Smooth muscle cell (in vitro differentiated cells): ENCODE data around the gene WASHC4. TPM values are rescaled to one million over a fixed set of nuclear protein-coding genes. Genes with fewer than 3 reads are reported as not detected.
A peak's percentile ranks its signal among the peaks of the same experiment; 100 is the strongest.

Experiments
- DNase-seq: peaks from one replicate; lab custom pipeline; 2025; ENCODE audit not compliant: unreplicated experiment; lab: John Stamatoyannopoulos, UW
- H2AFZ ChIP-seq: fragments of 200-600 bp; sonication (generic); 2 replicates; pipeline ENCODE4 v1.6.0; 2016; ENCODE audit warnings: antibody characterized with exemption, low read depth, mild to moderate bottlenecking
- H3F3A ChIP-seq: fragments of 200-600 bp; sonication (generic); 2 replicates; pipeline ENCODE4 v1.6.0; 2017; ENCODE audit warnings: antibody characterized with exemption, low read depth
- H3K27ac ChIP-seq: fragments of 200-600 bp; sonication (generic); 2 replicates; pipeline ENCODE4 v1.5.1; 2016; ENCODE audit warnings: low read depth, mild to moderate bottlenecking
- H3K27me3 ChIP-seq: fragments of 200-600 bp; sonication (generic); 2 replicates; pipeline ENCODE4 v1.6.1; 2016; ENCODE audit warnings: low read depth, mild to moderate bottlenecking
- H3K36me3 ChIP-seq: fragments of 200-600 bp; sonication (generic); 2 replicates; pipeline ENCODE4 v1.5.1; 2016; ENCODE audit warnings: low read depth
- H3K4me1 ChIP-seq: fragments of 200-600 bp; sonication (generic); 2 replicates; pipeline ENCODE4 v1.5.1; 2016; ENCODE audit warnings: low read depth
- H3K4me2 ChIP-seq: fragments of 200-600 bp; sonication (generic); 2 replicates; pipeline ENCODE4 v1.6.0; 2016; ENCODE audit warnings: mild to moderate bottlenecking
- H3K4me3 ChIP-seq: fragments of 200-600 bp; sonication (generic); 2 replicates; pipeline ENCODE4 v1.5.1; 2016; ENCODE audit warnings: mild to moderate bottlenecking
- H3K79me2 ChIP-seq: fragments of 200-600 bp; sonication (generic); 2 replicates; pipeline ENCODE4 v1.6.0; 2016; ENCODE audit warnings: low read depth, mild to moderate bottlenecking
- H3K9ac ChIP-seq: fragments of 200-600 bp; sonication (generic); 2 replicates; pipeline ENCODE4 v1.6.0; 2016; ENCODE audit warnings: low read depth
- H3K9me3 ChIP-seq: fragments of 200-600 bp; sonication (generic); replicated peaks from 2 replicates; pipeline ENCODE4 v1.5.1; 2016; ENCODE audit warnings: low read depth
- H4K20me1 ChIP-seq: fragments of 200-600 bp; sonication (generic); 2 replicates; pipeline ENCODE4 v1.6.0; 2016; ENCODE audit warnings: low read depth
- WGBS: methylation state at CpG from one replicate; pipeline ENCODE4 v1.1.7; 2016; ENCODE audit warnings: low lambda C conversion rate; 5-methylcytosine and 5-hydroxymethylcytosine counted together
- polyA plus RNA-seq: library from polyadenylated mRNA; unstranded; fragments of >200 nt; fragmentation: Nextera tagmentation; extraction: Ambion mirVana; gene quantifications from 2 replicates; pipeline ENCODE4 v1.2.1, GENCODE V29; 2016
- total RNA-seq: library from RNA; depleted of rRNA; stranded (reverse); fragments of >200 nt; gene quantifications from 2 replicates; pipeline ENCODE4 v1.2.3, GENCODE V29; 2014
- TF ChIP-seq, protein P1 (sequence below): fragments of 200-600 bp; sonication (generic); IDR thresholded peaks from 2 replicates; pipeline ENCODE4 v1.5.1; 2017; ENCODE audit warnings: borderline replicate concordance, mild to moderate bottlenecking, antibody characterized with exemption; ENCODE audit not compliant: insufficient read depth, poor library complexity, severe bottlenecking

Gene WASHC4
- total and polyA plus RNA-seq, 2 experiments from 2014 or later, result 26.9 to 76.1 TPM

DNA sequence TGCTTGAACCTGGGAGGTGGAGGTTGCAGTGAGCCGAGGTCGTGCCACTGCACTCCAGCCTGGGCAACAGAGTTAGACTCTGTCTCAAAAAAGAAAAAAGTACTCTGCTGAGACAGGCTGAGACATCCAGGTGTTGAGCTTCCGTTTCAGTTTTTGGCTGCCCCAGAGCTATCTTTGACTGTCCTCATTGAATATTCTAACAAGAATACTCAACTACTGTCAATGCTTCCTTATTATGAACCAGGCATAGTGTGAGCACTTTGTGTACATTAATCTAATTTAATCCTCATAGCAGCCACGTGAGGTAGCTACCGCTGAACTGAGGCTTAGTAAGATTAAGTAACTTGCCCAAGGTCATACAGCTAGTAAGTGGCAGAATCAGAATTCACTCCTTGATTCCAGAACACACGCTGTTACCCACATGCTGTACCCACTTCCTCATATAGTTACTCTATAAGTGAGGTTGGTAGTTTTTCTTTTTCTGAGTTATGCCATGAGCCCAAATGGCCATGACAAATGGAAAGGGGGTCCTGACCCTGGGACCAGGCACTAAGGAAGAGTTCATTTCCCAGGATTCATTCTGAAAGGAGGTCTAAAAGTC, 34.5 kb upstream of the WASHC4 start:
- H4K20me1 ChIP-seq, result peaks cover 41% of the 10 kb centered on the region
- no peaks in the 10 kb centered on the region for H3K4me1 ChIP-seq
- H3K27me3 ChIP-seq, result no peaks in the 10 kb centered on the region
- no peak overlapping the region for H3K4me2 ChIP-seq
- H2AFZ ChIP-seq, result no peak overlapping the region
- no peaks in the 10 kb centered on the region for H3F3A ChIP-seq
- no peak for DNase-seq
- no peak overlapping the region for H3K9ac ChIP-seq
- no peak overlapping the region for H3K27ac ChIP-seq
- 95% methylated on average over 6 of the region's 6 CpGs for WGBS
- H3K36me3 ChIP-seq, result peaks cover 22% of the 10 kb centered on the region
- H3K9me3 ChIP-seq, result no peaks in the 10 kb centered on the region
- no peak overlapping the region for H3K4me3 ChIP-seq
- peaks cover 15% of the 10 kb centered on the region for H3K79me2 ChIP-seq
- TF ChIP-seq, protein P1, sequence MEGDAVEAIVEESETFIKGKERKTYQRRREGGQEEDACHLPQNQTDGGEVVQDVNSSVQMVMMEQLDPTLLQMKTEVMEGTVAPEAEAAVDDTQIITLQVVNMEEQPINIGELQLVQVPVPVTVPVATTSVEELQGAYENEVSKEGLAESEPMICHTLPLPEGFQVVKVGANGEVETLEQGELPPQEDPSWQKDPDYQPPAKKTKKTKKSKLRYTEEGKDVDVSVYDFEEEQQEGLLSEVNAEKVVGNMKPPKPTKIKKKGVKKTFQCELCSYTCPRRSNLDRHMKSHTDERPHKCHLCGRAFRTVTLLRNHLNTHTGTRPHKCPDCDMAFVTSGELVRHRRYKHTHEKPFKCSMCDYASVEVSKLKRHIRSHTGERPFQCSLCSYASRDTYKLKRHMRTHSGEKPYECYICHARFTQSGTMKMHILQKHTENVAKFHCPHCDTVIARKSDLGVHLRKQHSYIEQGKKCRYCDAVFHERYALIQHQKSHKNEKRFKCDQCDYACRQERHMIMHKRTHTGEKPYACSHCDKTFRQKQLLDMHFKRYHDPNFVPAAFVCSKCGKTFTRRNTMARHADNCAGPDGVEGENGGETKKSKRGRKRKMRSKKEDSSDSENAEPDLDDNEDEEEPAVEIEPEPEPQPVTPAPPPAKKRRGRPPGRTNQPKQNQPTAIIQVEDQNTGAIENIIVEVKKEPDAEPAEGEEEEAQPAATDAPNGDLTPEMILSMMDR, result no peak

DNA sequence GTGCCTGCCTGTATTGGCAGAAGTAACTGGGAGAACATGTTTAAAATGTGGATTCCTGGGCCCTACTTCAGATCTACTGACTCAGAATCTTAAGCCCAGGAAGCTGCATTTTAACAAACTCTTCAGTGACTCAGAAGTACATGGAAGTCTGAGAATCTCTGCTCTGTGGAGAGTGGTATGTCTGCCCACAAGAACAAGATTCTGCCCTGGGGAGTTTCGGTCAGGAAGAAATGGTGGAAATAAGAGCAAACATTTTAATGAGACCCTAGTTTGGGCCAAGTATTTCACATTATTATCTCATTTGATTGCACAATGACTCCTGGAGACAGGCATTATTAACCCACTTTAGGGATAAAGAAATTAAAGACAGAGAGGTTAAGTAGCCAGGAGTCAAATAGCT, 31.4 kb upstream of the WASHC4 start:
- no peaks in the 10 kb centered on the region for H3K36me3 ChIP-seq
- H3K4me3 ChIP-seq, result no peak overlapping the region
- H3K4me2 ChIP-seq, result peak overlapping the region; percentile 21
- H3K9me3 ChIP-seq, result no peaks in the 10 kb centered on the region
- 53% methylated on average over 1 of the region's 1 CpG for WGBS
- no peak overlapping the region for H2AFZ ChIP-seq
- H3K9ac ChIP-seq, result no peak overlapping the region
- H4K20me1 ChIP-seq, result peaks cover 39% of the 10 kb centered on the region
- H3K4me1 ChIP-seq, result no peaks in the 10 kb centered on the region
- peak overlapping the region; percentile 3 for H3K27ac ChIP-seq
- DNase-seq, result no peak
- TF ChIP-seq, protein P1, result no peak
- no peaks in the 10 kb centered on the region for H3F3A ChIP-seq
- H3K79me2 ChIP-seq, result peaks cover 44% of the 10 kb centered on the region
- H3K27me3 ChIP-seq, result no peaks in the 10 kb centered on the region

DNA sequence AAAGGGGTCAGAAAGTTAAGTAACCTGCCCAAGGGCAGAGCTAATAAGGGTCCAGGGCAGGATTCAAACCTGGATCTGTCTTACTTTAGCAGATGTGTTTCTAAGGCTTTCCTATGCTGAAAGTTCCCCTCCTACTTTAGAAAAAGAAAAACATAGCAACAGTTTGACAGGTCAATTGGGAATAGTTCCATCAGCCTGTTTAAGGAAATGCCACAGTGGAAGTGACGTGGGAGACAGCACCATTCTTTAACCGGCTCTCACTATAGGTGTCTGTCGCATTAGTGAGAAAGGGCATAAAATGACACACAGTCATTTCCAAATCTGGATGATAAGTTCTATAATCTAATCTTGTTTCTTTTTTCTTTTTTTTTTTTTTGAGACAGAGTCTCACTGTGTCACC, 30.6 kb upstream of the WASHC4 start:
- no peaks in the 10 kb centered on the region for H3K27me3 ChIP-seq
- H4K20me1 ChIP-seq, result peaks cover 36% of the 10 kb centered on the region
- no peak overlapping the region for H3K4me2 ChIP-seq
- H3K27ac ChIP-seq, result peak overlapping the region; percentile 3
- no peak for DNase-seq
- H3K4me3 ChIP-seq, result no peak overlapping the region
- no peaks in the 10 kb centered on the region for H3K36me3 ChIP-seq
- no peaks in the 10 kb centered on the region for H3K9me3 ChIP-seq
- TF ChIP-seq, protein P1, result no peak
- H3K79me2 ChIP-seq, result peaks cover 53% of the 10 kb centered on the region
- WGBS, result 95% methylated on average over 3 of the region's 3 CpGs
- H3K9ac ChIP-seq, result no peak overlapping the region
- H2AFZ ChIP-seq, result no peak overlapping the region
- no peaks in the 10 kb centered on the region for H3K4me1 ChIP-seq
- no peaks in the 10 kb centered on the region for H3F3A ChIP-seq

DNA sequence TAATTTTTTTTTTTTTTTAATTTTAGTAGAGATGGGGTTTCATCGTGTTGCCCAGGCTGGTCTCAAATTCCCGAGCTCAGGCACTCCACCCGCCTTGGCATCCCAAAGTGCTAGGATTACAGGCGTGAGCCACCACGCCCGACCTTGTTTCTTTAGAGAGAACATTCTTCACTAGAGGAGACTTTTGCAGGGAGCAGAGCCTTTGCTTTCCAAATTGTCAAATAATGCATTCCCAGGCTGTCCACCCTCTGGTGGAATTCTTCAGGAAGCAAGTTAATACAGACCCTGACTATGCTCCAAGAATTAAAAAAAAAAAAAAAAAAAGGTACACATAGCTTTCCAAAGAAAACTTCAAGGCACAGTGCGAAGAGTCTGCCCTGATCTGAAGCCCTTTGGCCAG, 30.1 kb upstream of the WASHC4 start:
- no peak for DNase-seq
- Histone ChIP-seq H3K4me1 (no peaks in the 10 kb centered on the region), H4K20me1 (peaks cover 36% of the 10 kb centered on the region), H3K4me2 (no peak overlapping the region), H3K9ac (no peak overlapping the region), H3F3A (no peaks in the 10 kb centered on the region), H3K4me3 (no peak overlapping the region), H3K27ac (no peak overlapping the region), H2AFZ (no peak overlapping the region), H3K79me2 (peaks cover 58% of the 10 kb centered on the region), H3K27me3 (no peaks in the 10 kb centered on the region), H3K9me3 (no peaks in the 10 kb centered on the region), H3K36me3 (no peaks in the 10 kb centered on the region)
- 100% methylated on average over 7 of the region's 7 CpGs for WGBS
- TF ChIP-seq, protein P1, result no peak
